HG03139 (cell line): Measurements from ENCODE around the gene NCBP3.
"Not testable (repeated sequence)": the region's sequence is repeated elsewhere in the genome, so short reads cannot be mapped to it uniquely, and the experiment has no call there.

Experiments used
- ATAC-seq: cut with Tn5 transposase; IDR thresholded peaks from one replicate; pipeline ENCODE4 v1.9.1; 2021; ENCODE audit not compliant: unreplicated experiment

The NCBP3 gene

GRCh38 chr17:3794557-3795389 lies 51.3 kb downstream of the NCBP3 start:
- ATAC-seq: no peak

DNA sequence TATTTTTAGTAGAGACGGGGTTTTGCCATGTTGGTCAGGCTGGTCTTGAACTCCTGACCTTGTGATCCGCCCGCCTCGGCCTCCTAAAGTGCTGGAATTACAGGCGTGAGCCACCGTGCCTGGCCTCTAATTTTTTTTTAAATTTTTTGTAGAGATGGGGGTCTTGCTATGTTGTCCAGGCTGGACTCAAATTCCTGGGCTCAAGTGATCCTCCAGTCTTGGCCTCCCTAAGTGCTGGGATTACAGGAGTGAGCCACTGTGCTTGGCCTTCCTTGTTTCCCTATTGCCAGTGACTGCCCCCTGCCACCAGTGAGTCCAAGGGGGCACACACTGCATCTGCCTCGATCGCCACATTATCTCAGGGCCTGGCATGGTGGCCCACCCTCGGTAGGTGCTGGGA lies 51.9 kb downstream of the NCBP3 start:
- not testable (repeated sequence) for ATAC-seq

- ATAC-seq: not testable (repeated sequence)
Measured at GRCh38 chr17:3793258-3793657, 52.8 kb downstream of the NCBP3 start.

- ATAC-seq: no peak
Measured at GRCh38 chr17:3792481-3792880, 53.6 kb downstream of the NCBP3 start.

GRCh38 chr17:3788200-3788599 lies 57.8 kb downstream of the NCBP3 start:
- ATAC-seq: no peak

DNA sequence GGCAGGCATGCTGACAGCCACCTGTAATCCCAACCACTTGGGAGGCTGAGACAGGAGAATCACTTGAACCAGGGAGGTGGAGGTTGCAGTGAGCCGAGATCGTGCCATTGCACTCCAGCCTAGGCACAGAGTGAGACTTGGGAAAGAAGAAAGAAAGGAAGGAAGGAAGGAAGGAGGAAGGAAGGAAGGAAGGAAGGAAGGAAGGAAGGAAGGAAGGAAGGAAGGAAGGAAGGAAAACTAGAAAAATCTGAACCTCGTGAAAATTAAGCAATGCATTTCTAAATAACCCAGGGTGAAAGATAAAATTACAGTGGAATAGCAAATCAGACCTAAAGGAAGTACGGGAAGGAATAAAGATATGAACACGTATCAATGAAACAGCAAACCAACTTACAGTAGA lies 60.7 kb downstream of the NCBP3 start:
- ATAC-seq: not testable (repeated sequence)

GRCh38 chr17:3782751-3783150 lies 63.3 kb downstream of the NCBP3 start:
- no peak for ATAC-seq

DNA sequence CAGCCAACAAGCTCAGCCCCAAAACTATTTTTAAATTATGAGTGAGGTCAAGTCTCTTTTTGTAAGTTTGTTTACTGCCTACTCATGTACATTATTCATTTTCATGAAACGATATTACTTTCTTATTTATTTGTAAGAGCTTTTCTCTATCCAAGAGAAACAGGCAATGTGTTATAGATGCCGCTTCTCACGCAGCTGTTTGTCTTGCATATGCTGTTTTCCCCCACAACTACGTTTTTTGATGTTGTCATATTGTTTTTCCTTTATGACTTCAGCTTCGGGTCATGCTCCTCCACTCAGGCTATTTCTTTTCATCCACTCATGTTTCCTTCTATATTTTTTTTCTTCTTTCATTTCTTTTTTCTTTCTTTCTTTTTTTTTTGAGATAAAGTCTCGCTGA lies 65.1 kb downstream of the NCBP3 start:
- no peak for ATAC-seq

DNA sequence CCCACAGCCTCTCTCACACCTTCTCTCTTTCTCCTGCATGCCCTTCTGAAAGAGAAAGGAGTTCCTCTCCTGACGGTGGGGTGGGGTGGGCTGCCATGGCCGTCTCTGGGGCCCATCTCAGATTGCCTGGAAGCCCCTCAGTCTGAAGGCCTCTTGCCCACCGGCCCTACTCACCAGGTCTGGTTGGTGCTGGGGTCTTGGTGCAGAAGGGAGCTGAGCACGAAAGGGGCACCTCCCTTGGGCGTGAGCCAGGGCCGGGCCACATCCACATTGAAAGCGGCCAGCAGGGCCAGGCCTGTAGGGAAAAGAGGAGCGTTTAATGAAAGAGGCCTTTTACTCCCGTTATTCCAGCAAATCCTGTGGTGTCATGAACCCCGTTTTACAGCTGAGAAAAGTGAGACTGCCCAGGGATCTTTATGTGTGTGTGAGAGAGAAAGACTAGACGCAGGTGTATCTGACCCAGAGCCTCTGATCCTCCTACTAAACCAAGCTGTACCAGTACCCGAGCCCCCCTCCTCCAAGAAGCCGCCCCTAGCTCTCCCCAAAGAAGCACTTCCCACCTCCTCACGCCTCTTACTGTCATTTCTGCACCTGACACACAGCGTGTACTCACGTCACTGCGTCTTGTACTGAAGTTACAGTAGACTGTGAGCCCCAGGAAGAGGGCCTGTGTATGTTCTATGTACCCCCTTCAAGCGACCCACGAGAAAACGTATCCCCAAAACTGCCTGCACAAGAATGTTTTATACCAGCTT lies 68.5 kb downstream of the NCBP3 start:
- ATAC-seq: no peak

- no peak for ATAC-seq
Measured at GRCh38 chr17:3773966-3774365, 72.1 kb downstream of the NCBP3 start.

DNA sequence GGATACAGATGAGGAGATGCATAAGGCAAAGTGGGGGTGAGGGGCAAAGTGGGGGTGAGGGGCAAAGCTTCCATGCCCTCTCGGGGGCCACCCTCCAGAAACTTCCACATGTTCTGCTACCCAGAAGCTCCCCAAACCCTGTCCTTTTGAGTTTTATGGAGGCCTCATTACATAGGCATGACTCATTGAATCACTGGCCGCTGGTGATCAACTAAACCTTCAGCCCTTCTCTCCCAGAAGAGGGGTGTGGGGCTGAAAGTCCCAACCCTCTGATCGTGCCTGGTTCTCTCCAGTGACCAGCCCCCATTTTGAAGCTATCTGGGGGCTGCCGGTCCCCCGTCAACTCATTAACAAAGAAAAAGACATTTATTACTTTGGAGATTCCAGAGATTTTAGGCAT lies 72.5 kb downstream of the NCBP3 start:
- no peak for ATAC-seq

DNA sequence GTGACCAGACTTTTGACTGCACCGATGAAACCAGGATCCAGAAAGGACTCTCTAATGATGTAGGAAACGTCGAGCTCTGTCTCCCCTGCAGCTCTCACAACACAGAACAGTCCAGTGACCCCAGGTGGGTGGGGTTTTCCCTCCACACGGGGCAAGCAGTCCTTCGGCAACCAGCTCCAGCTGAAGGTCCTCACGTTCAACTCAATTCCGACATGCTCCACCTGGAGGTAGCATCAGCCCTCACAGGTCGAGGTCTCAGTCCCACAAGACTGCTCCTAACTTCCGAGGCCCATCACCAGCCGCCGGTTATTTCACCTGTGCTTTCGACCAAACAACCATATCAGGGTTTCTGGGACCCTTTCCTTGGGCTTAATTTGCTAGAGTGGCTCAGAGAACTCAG lies 73.3 kb downstream of the NCBP3 start:
- no peak for ATAC-seq

DNA sequence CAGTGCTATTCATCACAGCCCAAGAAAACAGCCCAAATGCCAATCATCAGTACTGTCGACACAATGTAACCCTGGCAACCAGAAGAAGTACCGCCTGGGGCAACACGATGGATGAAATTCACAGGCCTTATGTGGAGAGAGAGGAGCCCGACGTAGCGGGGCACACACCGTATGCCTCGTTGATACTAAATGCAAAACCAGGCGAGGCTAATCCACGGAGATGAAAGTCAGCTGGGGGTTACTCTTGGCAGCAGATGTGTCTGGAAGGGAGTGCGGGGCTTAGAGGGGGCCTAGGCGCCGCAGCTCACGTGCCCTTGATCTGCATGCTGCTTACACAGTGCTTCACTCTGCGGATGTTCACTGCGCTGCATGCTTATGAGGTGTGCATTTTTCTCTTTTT lies 74.9 kb downstream of the NCBP3 start:
- ATAC-seq: no peak

GRCh38 chr17:3770466-3770865 lies 75.6 kb downstream of the NCBP3 start:
- no peak for ATAC-seq

DNA sequence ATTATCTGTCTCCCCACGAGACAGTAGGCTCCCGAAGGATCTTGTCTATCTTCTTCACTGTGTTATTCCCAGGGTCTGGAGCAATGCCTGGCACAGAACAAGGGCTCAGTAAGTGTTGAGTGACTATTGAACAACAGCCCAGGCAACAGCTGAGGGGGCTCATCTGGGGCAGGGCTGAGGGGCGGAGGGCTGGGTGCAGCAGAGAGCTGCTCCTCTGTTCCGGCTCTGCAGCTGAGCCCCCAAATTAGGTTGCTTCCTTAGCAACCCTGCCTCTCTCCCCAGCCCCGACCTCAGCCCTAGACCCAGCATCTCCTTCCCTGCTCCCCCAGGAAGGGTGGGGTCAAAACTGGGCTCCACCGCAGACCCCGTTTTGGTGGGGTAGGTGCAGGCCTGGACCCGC lies 77.3 kb downstream of the NCBP3 start:
- no peak for ATAC-seq

DNA sequence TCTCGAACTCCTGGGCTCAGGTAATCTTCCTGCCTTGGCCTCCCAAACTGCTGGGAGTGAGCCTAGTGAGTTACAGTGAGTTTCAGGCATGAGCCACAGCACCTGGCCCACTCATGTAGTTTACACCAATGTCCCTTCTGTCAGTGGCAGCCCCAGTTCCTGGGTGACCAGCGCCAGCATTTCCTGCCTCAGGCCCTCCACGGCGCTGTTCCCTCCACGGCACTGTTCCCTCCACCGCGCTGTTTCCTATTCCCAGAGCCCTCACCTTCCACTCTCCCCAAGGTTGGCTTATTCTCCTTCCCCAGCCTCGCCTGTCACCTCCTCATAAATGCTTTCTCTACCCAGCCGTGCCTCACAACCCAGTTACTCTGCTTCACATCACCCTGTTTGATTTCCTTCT lies 77.7 kb downstream of the NCBP3 start:
- no peak for ATAC-seq

GRCh38 chr17:3766779-3767178 lies 79.3 kb downstream of the NCBP3 start:
- ATAC-seq: no peak

DNA sequence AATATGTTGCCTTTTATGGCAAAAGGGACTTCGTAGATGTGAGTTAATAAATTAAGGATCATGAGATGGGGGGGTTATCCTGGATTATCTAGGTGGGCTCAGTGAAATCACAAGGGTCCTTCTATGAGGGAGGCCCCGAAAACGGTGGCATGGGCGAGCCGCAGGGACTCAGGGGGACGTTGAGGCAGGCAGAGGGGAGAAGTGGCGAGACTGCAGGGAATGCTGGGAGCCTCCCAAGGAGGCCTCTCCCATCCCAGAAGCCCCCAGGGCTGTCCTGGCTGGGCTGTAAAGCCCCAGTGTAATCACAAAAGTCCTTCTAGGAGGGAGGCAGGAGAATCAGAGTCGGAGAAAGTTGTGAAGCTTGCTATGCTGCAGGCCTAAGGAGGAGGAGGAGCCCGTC lies 80.1 kb downstream of the NCBP3 start:
- ATAC-seq: no peak

- no peak for ATAC-seq
Measured at GRCh38 chr17:3763777-3764170, 82.3 kb downstream of the NCBP3 start.

DNA sequence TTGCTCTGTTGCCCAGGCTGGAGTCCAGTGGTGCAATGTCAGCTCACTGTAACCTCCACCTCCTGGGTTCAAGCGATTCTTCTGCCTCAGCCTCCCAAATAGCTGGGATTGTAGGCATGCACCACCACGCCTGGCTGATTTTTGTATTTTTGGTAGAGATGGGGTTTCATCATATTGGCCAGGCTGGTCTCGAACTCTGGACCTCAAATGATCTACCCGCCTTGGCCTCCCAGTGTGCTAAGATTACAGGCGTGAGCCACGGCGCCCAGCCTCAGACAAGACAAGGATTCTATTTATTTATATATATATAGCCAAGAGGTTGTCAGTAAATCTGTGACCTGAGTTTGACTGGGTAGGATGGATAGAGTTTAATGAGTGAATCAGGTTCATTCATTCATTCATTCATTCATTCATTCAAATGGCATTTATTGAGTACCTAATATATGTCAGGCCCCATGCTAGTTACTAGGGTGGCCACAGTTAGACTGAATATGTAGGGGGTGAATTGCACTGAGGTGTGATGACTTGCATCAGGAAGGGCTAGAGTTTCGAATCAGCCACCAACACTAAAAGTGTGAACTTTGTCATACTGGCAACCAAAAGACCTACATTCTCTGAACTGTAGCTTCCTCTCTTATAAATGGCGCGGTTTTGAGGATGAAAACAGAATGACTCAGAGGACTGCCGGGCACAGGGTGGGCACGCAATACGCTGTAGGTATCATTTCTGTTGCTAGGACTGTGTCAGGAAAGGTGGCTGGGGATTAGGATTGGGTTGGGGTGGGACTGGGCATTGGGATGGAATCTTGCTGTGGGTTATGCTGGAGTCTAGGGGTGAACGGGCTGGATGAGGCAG lies 82.9 kb downstream of the NCBP3 start:
- peak; percentile 52 for ATAC-seq

- no peak for ATAC-seq
Measured at GRCh38 chr17:3761918-3762380, 84.1 kb downstream of the NCBP3 start.
